Astrocyte of the hippocampus (primary cell): ENCODE data around the gene EHD1.
"Not testable (repeated sequence)": the region's sequence is repeated elsewhere in the genome, so short reads cannot be mapped to it uniquely, and the experiment has no call there.

Source experiments
- DNase-seq: peaks from one replicate; pipeline ENCODE4 v3.0.0; 2011; ENCODE audit warnings: low read depth, low spot score

EHD1 gene

DNA sequence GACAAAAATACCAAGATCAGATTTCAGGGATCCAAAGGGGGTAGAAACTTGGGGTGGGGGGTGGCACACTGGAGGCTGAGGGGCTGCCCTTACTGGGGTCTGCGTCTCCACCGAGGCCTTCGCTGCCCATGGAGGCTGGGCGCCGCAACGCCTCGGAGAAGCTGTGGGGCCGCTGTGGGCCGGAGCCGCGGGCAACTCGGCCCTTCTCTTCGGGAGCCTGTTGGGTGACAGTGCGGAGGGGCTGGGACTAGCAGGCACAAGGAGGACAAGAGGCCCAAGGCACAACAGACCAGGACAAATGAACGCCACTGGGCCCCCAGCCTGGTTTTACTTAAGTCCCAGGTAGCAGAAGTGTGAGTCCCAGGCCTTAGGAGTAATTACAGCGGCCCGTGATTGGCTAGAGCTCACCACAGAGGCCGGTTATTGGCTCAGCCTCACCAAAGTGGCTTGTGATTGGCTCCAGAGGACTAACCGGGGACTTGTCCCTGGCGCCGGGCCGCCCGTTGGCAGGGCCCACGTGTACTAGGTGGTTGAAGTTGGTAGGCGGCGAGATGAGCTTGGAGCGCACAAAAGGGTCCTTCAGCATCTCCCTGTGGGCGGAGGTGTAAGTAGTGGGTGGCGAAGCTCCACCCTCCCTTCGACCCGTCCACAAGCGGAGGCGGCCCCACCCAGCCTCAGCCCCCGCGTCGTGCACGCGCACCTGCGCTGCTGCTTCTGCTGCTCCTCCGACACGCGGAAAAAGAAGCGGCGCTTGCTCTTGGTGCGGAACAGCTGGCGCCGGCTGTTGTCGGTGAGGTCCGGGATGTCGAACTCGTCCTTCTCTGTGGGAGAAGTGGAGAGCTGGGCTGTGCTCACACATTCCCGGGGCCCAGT lies 51.6 kb downstream of the EHD1 start:
- DNase-seq: no peak

DNA sequence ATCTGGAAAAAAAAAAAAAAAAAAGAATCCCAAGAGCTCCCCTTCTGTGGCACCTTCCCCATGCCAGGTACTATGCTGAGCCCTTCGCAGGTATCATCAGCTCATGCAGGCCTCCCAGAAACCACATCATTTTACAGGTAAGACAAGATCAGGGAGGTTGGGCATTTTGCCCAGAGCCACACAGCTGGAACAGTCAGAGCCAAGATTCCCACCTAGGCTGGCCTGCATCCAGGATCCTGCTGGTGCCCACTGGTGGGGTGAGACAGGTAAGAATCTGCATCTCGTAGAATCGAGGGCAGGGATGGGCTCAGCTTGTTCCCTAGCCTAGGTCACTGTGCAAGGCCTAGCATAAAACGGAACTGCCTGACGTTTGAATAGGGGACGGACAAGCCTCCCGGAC lies 52.4 kb downstream of the EHD1 start:
- DNase-seq: no peak

DNA sequence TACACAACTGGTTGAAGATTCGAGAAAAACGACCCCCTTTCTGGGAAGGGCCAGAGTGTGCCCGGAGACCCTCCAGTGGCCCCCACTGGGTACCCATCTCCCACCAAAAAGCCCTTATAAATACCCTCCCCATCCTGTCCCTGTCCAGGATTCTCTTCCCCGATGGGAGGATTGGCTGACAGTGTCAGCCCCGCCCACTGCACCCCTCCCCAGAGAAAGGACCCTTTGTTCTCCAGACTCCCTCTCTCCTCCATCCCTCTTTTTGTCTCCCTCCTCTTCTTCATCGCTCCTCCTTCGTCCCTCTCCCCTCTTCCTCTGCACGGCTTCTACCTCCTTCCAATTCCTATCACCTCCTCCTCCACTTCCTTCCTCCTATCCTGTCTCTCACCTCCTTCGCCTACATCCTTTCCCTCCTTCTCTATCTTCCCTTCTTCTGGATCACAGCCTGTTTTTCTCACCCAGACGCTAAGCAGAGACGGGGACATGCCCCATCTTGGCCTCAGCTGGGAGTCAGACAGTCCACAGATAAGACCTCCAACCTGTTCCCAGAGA lies 54.8 kb downstream of the EHD1 start:
- DNase-seq: no peak

DNA sequence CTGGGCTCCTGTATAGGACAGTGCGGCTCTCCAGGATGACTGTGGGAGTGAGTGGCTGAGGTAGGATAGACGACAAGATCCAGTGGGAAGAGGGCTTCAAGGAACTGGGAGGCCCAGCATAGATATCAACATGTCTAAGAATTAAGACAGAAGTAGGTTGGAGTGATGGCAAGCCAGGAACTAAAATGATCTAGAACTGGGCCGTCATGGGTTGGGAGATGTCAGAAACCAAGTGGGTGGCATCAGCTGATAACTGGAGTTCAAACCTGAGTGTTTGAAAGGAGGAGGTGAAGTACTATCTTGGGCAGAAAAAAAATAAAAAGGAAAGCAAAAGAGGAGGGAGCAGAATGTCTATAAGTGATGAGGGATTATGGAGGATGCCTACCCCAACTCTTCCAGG lies 60.9 kb downstream of the EHD1 start:
- DNase-seq: no peak

DNA sequence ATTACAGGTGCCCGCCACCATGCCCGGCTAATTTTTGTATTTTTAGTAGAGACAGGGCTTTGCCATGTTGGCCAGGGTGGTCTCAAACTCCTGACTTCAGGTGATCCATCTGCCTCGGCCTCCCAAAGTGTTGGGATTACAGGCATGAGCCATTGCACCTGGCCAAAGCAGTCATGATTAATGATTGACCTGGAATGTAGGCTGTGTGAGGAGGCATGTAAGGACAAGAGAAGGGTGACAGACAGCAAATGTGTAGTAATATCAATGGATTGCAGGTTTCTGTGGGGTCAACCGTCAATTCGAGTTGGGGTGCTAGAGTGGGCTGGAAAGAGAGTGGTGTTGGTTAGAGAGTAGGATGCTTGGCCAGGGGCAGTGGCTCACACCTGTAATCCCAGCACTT lies 63.0 kb downstream of the EHD1 start:
- not testable (repeated sequence) for DNase-seq

DNA sequence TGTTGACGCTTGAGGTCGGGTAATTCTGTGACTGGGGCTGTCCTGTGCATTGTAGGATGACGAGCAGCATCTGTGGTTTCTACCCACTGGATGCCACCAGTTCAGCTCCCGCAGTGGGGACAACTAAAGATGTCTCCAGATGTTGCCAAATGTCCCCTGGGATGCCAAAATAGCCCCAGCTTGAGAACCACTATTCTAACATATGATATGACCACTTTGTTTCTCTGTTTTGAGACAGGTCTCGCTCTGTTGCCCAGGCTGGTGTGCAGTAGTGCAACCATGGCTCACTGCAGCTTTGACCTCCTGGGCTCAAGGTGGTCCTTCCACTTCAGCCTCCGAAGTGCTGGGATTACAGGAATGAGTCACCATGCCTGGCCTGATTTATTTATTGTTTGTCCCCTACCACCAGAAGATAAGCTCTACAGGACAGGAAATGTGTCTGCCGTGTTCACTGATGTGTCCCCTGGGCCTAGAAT lies 63.7 kb downstream of the EHD1 start:
- no peak for DNase-seq

DNA sequence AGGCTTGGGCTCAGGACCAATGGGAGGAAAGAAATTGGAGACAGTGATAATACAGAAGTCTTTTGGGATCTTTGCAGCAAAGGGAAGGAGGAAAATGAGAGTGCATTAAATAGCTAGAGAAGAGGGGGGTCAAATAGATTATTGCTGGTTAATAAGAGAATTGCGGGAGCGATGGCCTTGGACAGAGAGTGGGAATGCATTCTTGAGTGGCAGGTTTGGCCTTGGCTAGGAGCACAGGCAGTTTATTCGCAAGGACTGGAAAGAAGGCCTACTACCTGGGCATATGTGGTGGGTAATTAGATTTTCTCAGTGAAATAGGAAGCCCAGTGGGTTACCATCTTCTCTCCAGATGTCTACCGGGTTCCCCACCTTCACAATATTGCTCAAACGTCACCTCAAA lies 64.6 kb downstream of the EHD1 start:
- no peak for DNase-seq

DNA sequence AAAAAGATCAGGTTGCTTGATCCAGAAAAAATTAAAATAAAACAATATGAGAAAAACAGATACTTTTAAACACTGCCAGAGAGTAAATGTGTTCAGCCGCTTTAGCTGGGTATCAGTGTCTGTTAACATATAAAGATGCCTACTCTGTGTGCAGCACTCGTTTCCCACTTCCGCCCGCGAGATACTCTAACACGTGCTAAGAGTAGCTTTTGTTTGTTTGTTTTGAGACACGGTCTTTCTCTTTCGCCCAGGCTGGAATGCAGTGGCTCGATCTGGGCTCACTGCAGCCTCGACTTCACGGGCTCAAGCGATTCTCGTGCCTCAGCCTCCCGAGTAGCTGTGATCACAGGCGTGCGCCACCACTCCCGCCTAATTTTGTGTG lies 67.5 kb downstream of the EHD1 start:
- no peak for DNase-seq

DNA sequence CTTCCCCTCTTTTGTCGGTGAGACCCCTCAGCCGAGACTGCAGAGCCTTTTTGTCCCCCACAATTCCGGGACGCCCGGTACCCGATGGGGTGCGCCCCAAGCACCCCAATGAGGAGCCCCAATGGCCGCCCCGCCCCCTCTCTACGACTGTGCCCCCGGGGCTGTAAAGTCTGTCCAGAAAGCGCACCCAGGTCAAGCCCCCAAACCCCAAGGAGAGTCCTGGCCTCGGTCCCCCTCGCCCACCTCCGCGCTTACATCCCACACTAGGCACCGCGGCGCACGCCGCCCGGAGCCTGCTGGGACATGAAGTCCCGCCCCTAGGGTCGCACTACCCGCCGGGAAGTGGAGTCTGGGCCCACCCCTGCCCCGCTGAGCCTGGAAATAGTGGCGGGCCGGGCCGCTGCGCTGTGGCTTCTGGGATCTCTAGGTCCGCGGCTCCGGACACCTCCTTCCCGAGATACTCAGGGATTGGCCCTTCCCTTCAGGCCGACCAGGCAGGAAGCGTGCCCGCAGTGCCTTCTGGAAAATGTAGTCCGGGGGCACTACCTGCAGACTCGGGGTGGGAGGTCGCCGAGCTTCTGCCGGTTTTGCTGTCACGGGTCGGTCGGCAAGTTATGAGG lies 68.0 kb downstream of the EHD1 start, which contains the start of gene MEN1:
Gene MEN1, minus strand, starts transcription at position 281 of the 620 bp plus-strand sequence. CDS start 442 bp downstream, outside the sequence.
- peak; percentile 99 for DNase-seq

DNA sequence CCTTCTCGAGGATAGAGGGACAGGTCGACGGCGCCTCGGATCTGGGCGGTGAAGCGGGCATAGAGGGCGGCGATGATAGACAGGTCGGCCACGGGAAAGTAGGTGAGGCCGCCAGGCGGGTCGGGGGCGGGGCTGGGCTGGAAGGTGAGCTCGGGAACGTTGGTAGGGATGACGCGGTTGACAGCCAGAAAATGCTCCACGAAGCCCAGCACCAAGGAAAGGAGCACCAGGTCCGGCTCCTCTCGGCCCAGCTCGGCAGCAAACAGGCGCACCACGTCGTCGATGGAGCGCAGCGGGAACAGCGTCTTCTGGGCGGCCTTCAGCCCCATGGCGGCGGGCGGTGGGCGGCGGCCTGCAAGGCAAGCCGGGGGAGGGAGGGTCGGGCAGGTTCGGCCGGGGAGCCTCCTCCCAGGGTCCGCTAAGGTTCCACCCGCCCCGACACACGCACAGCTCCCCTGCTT lies 68.6 kb downstream of the EHD1 start:
- peak; percentile 52 for DNase-seq

DNA sequence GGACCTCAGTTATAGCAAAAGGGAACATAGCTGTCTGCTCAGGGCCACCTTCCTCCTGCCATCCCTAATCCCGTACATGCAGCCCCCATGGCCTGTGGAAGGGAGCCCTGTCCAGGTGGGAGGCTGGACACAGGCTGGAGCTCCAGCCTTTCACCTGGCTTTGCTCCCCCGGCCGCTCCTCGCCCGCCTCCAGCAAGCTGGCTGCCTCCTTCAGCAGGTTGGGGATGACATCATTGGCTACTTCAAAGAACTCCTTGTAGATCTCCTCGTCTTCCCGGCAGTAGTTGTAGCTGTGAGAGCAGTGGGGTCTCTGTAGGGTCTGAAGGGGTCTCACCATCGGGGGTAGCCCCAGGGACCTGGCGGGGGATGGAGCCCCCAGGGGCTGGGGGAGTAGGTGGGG lies 72.9 kb downstream of the EHD1 start:
- no peak for DNase-seq

DNA sequence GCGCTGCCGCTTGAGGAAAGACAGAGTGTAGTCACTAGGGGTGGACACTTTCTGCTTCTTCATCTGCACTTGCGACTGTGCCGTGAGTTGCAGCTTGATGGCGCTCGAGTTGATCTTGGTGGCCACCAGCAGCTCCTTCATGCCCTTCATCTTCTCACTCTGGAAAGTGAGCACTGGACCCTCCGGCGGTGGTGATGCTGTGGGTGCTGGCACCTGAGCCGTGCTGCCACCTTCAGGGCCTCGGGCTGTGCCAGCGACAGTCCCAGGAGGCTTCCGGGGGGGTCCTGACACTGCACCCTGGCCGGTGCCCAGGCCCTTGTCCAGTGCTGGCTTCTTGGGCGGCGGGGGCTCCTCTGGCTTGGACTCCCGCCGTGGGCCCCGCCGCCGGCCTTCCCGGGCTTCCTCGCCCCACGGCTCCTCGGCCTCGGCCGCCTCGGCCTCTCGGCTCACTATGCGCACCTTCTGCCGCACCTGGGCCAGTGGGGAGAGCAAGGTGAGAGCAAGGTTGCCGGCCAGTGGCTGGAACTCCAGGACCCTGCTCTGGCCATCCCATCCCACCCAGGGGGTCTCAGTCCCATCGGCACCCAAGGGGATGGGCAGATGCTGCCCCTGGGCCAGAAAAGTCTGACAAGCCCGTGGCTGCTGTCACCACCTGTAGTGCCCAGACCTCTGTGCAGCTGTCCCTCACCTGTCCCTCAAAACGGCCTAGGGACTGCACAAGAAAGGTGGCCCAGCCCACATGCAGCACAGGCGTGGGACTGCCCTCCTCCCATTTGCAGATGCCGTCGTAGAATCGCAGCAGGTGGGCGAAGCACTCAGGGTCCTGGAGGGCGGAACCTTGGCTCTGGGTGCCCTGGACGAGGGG lies 73.8 kb downstream of the EHD1 start:
- no peak for DNase-seq

DNA sequence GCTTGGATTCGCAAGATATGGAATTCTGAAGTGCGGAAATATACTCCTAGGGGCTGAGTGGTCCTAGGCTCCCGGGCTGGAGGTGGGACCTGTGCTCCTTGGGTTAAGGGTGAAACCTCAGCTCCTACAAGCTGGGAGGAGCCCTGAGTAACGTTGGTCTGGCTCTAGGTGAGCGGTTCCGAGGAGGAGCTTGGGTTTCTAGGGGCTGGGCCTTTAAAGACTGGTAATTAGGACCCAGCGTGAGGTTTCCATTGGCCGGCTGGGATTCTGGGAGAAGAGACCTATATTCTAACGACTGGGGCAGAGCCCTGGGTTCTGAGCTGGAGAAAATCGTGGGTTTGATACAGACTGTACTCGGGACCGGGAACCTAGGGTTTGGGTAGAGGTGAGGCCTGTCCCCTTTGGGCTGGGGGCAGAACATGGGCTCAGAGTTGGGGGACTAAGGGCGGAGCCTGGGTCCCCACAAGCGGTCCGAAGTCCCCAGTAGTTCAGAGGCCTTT lies 74.5 kb downstream of the EHD1 start:
- DNase-seq: no peak

DNA sequence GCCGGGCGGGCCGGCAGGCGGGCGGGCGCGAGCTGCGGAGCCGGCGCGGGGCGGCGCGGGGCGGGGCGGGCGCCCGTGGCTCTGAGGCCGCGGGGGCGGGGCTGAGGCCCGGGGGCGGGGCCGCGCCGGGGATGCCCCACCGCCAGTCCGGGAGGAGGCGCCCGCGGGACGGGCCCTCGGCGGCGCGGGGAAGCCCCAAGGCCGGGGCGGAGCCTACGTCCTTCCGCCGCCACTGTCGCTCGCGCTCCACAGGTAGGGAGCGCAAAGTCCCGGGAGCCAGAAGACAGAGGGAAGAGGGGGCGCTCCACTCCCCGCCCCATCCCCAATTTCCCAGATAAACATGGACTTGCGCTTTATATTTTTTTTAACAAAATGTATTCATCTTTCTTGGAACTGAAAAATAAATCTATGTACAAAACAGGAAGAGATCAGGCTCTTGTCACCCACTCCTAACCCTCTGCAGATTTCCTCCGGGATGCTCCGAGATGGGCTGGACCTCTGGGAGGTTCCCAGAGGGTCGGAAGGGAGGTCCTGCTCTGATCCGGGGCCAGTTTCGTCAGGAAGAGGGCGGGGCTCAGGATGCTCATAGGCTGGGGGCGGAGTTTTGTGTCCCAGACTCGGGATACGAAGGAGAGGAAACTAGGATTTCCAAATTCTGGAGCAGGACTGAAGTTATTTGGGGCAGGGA lies 75.1 kb downstream of the EHD1 start, which contains the start of gene MAP4K2:
Gene MAP4K2, minus strand, starts transcription at position 57 of the 688 bp plus-strand sequence. CDS start 65 bp downstream, outside the sequence.
- DNase-seq: peak; percentile 92

DNA sequence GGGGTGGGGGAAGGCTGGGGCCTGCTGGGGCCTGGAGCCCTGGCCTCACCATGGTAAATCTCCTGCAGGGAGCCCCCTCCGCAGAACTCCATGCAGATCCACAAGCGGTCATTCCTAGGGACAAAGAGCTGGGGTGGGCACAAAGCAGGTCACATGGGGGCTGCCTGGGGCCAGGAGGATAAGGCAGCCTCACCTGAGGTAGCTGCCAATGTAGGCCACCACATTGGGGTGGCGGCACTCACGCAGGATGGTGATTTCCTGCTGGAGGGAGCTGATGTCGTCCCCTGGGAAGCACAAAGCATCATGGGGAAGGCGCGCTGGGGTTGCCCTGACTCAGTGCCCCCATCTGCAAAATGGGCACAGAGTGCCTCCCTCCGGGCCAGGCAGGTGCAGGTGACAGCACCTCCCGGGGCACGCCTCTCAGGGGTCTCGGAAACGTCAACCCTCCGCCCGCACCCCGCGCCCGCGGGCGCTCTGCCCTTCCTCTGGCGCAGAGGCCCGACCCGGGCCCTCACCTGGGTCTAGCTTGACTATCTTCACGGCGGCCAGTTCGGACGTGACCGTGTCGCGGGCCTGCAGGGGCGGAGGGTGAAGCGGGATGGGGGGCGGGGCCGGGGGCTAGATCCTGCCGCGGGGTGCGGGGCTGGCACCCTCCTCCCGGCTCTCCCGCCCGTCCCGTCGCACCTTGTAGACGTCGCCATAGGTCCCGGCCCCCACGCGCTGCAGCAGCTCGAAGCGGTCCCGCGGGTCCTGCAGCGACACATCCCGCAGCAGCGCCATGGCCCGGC lies 75.9 kb downstream of the EHD1 start:
- no peak for DNase-seq
